Measurements from ENCODE around the gene SEL1L2. TPM values are rescaled to one million over a fixed set of nuclear protein-coding genes. Genes with fewer than 3 reads are reported as not detected.

Gene SEL1L2
- total RNA-seq, 2 donors from 2014 or later: 0.28 TPM; not detected in 1

- peak; percentile 38 for TF ChIP-seq POLR2AphosphoS5 (IDR thresholded peaks at IDR 0.05)
- no peak for TF ChIP-seq POLR2A (IDR thresholded peaks at IDR 0.05)
- TF ChIP-seq, protein P1, sequence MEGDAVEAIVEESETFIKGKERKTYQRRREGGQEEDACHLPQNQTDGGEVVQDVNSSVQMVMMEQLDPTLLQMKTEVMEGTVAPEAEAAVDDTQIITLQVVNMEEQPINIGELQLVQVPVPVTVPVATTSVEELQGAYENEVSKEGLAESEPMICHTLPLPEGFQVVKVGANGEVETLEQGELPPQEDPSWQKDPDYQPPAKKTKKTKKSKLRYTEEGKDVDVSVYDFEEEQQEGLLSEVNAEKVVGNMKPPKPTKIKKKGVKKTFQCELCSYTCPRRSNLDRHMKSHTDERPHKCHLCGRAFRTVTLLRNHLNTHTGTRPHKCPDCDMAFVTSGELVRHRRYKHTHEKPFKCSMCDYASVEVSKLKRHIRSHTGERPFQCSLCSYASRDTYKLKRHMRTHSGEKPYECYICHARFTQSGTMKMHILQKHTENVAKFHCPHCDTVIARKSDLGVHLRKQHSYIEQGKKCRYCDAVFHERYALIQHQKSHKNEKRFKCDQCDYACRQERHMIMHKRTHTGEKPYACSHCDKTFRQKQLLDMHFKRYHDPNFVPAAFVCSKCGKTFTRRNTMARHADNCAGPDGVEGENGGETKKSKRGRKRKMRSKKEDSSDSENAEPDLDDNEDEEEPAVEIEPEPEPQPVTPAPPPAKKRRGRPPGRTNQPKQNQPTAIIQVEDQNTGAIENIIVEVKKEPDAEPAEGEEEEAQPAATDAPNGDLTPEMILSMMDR (IDR thresholded peaks at IDR 0.05): peak; percentile 57 to 86 (median 75)
- H3K9me3 ChIP-seq: no peaks in the 10 kb centered on the region
- H3K4me1 ChIP-seq (replicated peaks): no peaks in the 10 kb centered on the region
- no peaks in the 10 kb centered on the region for H3K27me3 ChIP-seq (replicated peaks; ENCODE audit: insufficient read depth)
- intact Hi-C loops (cut with DNase I): loop anchor here (2.0 to 5.0 kb wide), 2 partner anchors 57 to 235 kb away; no protein-coding TSS in a partner anchor
- no peak overlapping the region for H3K4me3 ChIP-seq
- peaks cover 0 to 5% of the 10 kb centered on the region in 2 donors for H3K36me3 ChIP-seq
- WGBS: 28% methylated on average over 5 of the region's 5 CpGs
- no peak overlapping the region for H3K27ac ChIP-seq
- DNase-seq (ENCODE audit: low spot score): peak; percentile 16
Observed at GRCh38 chr20:13819885-13820645, 170.3 kb downstream of the SEL1L2 start.

DNA sequence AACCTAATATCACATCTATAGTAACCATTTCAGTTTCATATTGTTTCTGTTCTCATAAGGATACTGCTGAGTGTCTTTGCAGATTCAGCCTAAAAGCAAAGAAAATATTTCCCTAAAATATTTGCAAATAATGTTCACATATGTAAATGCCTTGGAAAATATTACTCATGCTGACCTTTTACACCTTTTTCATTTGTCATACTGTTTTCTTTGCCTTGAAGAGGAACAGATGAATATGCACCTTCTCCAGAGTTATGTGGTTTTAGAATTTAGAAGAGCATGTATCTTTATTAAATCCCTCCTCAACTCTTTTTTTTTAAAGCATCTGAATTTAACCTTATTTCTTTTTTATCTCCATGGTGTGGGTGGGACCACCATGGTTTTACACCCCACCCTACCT is 173.1 kb downstream of the SEL1L2 start:
- no peak for DNase-seq (ENCODE audit: low spot score)
- H3K4me3 ChIP-seq: no peak overlapping the region
- TF ChIP-seq POLR2A (IDR thresholded peaks at IDR 0.05) (no peak), POLR2AphosphoS5 (IDR thresholded peaks at IDR 0.05) (no peak)
- no peak overlapping the region for H3K27ac ChIP-seq
- no peaks in the 10 kb centered on the region for H3K4me1 ChIP-seq (replicated peaks)
- H3K9me3 ChIP-seq: no peaks in the 10 kb centered on the region
- intact Hi-C loops (cut with DNase I): loop anchor here (2.0 kb wide), 1 partner anchor 179 kb away; no protein-coding TSS in a partner anchor
- no peaks in the 10 kb centered on the region for H3K27me3 ChIP-seq (replicated peaks; ENCODE audit: insufficient read depth)
- peaks cover 0 to 5% of the 10 kb centered on the region in 2 donors for H3K36me3 ChIP-seq

GRCh38 chr20:13816757-13817156 is 173.7 kb downstream of the SEL1L2 start:
- no peaks in the 10 kb centered on the region for H3K27me3 ChIP-seq (replicated peaks; ENCODE audit: insufficient read depth)
- TF ChIP-seq, protein P1 (IDR thresholded peaks at IDR 0.05): no peak
- TF ChIP-seq POLR2AphosphoS5 (IDR thresholded peaks at IDR 0.05): no peak
- TF ChIP-seq POLR2A (IDR thresholded peaks at IDR 0.05): no peak
- H3K9me3 ChIP-seq: no peaks in the 10 kb centered on the region
- intact Hi-C loops (cut with DNase I): loop anchor here (2.0 kb wide), 1 partner anchor 180 kb away; no protein-coding TSS in a partner anchor
- no peak overlapping the region for H3K27ac ChIP-seq
- peaks cover 0 to 5% of the 10 kb centered on the region in 2 donors for H3K36me3 ChIP-seq
- H3K4me3 ChIP-seq: no peak overlapping the region
- WGBS: 61% methylated on average over 3 of the region's 3 CpGs
- H3K4me1 ChIP-seq (replicated peaks): no peaks in the 10 kb centered on the region
- no peak for DNase-seq (ENCODE audit: low spot score)

- Histone ChIP-seq H3K4me1 (replicated peaks) (no peaks in the 10 kb centered on the region), H3K4me3 (no peak overlapping the region), H3K27ac (no peak overlapping the region), H3K9me3 (no peaks in the 10 kb centered on the region), H3K36me3 (peaks cover 0 to 8% of the 10 kb centered on the region in 2 donors), H3K27me3 (replicated peaks; ENCODE audit: insufficient read depth) (no peaks in the 10 kb centered on the region)
- intact Hi-C loops (cut with DNase I): no loop called here
- TF ChIP-seq, protein P1 (IDR thresholded peaks at IDR 0.05): no peak
- no peak for TF ChIP-seq POLR2AphosphoS5 (IDR thresholded peaks at IDR 0.05)
- TF ChIP-seq POLR2A (IDR thresholded peaks at IDR 0.05): no peak
- no peak for DNase-seq (ENCODE audit: low spot score)
- 88% methylated on average over 4 of the region's 4 CpGs for WGBS
Observed at GRCh38 chr20:13814672-13815071, 175.7 kb downstream of the SEL1L2 start.

GRCh38 chr20:13813910-13814309 is 176.5 kb downstream of the SEL1L2 start:
- WGBS: 66% methylated on average over 3 of the region's 3 CpGs
- intact Hi-C loops (cut with DNase I): no loop called here
- Histone ChIP-seq H3K27ac (no peak overlapping the region), H3K4me1 (replicated peaks) (no peaks in the 10 kb centered on the region), H3K27me3 (replicated peaks; ENCODE audit: insufficient read depth) (no peaks in the 10 kb centered on the region), H3K4me3 (no peak overlapping the region), H3K9me3 (no peaks in the 10 kb centered on the region), H3K36me3 (peaks cover 0 to 16% of the 10 kb centered on the region in 2 donors)
- TF ChIP-seq POLR2AphosphoS5 (IDR thresholded peaks at IDR 0.05): no peak
- no peak for TF ChIP-seq POLR2A (IDR thresholded peaks at IDR 0.05)
- TF ChIP-seq, protein P1 (IDR thresholded peaks at IDR 0.05): no peak
- no peak for DNase-seq (ENCODE audit: low spot score)
